C4-2B (cell line): ENCODE results near the gene ARV1.

Experiments used
- CTCF ChIP-seq: fragments of 450-650 bp; conservative IDR thresholded peaks from 2 replicates; pipeline ENCODE4 v1.5.1; 2017; ENCODE audit warnings: mild to moderate bottlenecking
- ZFX ChIP-seq: fragments of 450-650 bp; IDR thresholded peaks from 2 replicates; pipeline ENCODE4 v1.6.1; 2017

DNA sequence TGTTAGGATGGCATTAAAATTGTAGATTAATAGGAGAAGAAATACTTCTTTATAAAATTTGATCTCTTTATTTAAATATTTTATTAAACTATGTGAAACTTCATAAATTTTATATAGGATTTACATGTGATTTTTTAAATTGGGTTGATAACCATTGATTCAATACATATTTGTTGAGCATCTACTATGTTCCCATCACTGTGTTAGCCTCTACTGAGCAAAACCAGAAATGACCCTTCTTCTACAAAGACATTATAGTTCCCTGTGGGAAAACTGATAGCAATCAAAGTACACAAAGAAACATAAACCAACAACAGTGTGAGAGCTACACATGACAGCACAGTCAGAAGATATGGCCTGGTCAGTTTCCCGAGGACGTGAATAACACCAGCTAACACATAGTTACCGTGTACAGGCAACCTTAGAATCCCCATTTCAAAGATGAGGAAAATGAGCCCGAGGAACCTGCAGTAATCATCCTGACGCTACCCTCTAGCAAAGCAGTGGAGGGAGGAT lies 12.5 kb upstream of the ARV1 start:
- no peak for TF ChIP-seq CTCF
- no peak for TF ChIP-seq ZFX
